ENCODE measurements around the gene MYH10.

Gene MYH10

DNA sequence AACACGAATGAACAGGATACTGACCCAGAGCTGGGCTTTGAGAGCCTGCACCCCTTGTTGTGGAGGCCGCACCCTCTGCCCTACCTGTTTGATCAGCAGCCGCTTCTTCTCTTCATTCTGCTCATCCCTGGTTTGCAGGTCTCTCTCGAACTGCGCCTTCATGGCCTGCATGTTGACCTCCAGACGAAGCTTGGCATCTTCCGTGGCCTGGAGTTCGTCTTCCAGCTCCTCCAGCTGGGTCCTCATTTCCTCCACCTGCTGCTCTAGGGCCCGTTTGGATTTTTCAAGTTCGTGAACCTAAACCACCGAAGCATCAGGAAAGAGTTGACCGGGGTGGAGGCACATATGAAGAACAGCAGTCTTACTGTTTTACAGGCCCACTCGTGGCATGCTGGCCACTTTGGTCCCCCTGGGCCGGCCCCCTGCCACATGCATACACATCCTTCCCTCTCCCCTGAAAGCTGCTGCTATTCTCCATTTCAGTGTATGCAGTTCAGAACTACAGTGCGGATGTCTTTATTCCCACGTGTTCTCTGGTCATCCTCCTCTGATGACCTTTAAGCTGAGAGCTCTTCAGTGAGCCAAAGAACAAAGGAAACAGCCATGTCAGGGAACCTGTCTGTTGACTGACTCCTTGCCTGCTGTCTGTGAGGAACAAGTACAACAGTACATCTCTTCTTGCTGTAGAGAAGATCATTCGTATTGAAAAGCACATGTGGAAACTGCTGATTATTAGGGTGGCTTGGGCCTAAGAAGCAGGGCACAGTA lies 140.1 kb downstream of the MYH10 start:
- no peak for DNase-seq

GRCh38 chr17:8489841-8490240 lies 140.7 kb downstream of the MYH10 start:
- DNase-seq, result no peak

DNA sequence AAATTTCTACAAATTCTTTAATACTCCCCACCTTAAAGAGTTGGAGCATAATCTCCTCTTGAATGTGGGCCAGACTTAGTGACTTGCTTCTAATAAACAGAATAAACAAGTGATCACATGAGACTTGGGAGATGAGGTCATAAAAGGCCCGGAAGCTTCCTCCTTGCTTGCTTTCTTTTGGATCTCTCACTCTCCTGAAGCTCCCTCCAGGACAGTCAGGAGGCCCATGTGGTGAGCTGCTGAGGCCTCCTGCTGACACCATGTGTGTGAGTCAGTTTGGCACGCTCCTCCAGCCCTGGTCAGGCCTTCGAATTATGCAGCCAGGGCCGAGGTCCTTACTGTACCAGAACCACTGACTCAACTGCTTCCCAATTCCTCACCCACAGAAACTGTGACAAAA lies 141.6 kb downstream of the MYH10 start:
- DNase-seq, result peak in 1 of 2 experiments; percentile 19

GRCh38 chr17:8488491-8488890 lies 142.0 kb downstream of the MYH10 start:
- no peak for DNase-seq

DNA sequence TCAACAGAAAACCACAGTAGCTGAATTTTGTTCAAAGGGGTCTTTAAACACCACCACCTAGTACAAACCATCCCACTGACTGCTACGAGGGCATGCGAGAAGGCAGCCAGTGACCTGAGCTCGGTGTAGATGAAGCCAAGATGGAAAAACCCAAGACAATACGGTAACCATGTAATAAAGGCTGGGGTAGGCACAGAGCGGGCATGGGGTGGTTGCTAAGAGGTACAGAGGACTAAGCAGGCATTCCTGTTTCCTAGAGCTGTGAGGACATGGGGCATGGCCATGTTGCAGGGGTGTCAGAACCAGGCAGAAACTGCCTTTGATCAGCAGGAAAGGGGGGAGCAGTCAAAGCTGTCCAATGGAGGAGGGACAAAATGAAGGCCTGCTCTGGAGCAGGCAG lies 142.8 kb downstream of the MYH10 start:
- no peak for DNase-seq

- no peak for DNase-seq
Measured at GRCh38 chr17:8487130-8487645, 143.3 kb downstream of the MYH10 start.

DNA sequence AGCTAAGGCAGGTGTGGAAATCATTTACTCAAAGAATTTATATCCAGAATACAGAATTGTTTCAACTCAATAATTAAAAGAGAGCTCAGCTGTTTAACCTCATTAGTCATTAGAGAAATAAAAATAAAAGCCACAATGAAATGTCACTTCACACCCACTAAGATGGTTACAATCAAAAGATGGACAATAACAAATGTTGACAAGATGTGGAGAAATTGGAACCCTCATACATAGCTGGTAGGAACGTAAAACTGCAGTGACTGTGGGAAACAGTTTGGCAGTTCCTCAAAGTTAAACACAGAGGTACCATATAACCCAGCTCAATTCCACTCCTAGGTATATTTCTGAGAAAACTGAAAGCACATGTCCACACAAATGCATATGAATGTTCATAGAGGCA lies 145.0 kb downstream of the MYH10 start:
- no peak for DNase-seq

GRCh38 chr17:8484465-8484864 lies 146.1 kb downstream of the MYH10 start:
- DNase-seq, result no peak

- DNase-seq, result no peak
Measured at GRCh38 chr17:8482546-8482945, 148.0 kb downstream of the MYH10 start.

DNA sequence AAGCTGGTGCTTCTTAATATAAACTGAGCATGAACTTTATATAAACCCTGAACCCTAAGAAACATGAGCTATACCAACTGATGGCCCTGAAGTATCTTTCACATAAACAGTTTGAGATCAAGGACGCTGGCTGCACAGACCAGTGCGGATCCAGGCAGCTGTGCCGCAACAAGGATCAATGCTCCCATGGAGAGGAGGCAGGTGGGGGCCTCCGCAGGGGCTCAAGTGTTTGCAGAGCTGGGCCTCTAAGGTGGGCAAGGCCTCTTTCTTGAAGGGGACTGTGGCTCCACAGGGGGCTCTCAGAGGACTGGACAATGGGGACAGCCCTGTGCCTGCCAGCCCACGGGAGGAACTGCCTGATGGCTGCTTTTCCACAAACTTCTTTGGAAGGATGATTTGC lies 148.8 kb downstream of the MYH10 start:
- DNase-seq, result no peak

- DNase-seq, result no peak
Measured at GRCh38 chr17:8481089-8481488, 149.4 kb downstream of the MYH10 start.

DNA sequence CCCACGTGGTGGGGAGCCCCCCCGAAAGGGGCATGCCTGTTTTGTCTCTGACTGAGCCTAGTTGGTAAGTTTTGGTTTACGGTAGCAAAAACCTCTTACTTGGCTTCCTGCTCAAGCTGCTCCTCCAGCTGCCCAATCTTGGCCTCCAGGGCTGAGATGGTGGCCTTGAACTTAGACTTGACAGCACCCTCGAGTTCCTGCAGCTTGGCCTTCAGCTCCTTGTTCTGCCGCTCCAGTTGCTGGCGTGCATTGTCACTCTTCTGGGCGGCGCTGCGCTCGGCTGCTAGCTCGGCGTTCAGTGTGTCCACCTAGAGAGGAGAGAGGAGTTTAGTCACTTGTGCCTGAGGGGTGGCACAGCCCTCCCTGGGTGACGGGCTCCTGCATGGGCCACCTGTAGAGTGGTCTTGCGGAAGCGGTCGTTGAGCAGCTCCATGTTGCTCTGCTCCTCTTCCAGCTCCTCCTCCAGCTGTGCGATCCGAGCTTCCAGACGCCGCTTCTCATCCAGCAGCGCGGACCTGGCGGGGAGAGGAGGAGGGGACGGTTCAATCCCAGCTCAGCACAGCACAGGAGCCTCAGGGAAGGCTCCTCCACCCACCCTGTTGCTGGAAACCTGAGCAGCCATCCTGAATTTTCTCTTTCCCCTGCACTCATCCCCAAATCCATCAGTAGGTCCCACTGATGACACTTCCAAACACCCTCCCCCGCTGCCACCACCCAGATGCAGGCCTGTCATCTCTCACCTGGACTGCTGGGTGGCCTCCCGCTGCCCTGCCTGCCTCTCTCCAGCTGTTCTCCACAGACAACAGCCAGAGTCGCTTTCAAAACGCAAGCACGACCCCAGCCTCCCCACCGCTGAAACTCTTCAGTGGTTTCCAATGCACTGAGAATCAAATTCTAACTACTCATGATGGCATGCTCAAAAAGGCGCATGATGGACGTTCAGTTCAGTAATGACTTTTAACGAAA lies 150.2 kb downstream of the MYH10 start:
- DNase-seq, result no peak

DNA sequence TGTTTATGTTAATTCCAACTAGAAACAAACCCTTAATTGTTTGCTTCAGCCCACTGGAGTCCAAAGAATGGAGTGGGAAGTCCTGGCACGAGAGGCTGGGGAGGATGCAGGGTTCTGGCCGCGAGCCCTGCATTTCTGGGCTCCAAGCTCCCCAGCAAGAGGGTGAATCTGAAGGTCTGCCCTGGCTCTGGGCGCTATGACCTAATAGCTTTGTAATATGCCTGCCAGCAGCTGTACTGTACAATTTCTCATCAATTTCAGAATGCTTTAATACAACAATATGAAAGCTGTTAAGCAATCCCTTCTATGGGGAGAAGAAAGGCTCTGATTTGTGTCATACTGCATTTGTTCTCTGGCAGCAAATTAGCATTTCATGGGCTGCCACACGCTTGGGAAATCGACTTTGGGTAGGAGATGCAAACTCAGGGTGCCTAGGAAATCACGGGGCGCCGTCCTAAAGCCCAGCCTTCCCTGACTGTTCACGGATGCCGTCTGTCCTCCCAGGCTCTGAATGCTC lies 151.0 kb downstream of the MYH10 start:
- DNase-seq, result no peak

DNA sequence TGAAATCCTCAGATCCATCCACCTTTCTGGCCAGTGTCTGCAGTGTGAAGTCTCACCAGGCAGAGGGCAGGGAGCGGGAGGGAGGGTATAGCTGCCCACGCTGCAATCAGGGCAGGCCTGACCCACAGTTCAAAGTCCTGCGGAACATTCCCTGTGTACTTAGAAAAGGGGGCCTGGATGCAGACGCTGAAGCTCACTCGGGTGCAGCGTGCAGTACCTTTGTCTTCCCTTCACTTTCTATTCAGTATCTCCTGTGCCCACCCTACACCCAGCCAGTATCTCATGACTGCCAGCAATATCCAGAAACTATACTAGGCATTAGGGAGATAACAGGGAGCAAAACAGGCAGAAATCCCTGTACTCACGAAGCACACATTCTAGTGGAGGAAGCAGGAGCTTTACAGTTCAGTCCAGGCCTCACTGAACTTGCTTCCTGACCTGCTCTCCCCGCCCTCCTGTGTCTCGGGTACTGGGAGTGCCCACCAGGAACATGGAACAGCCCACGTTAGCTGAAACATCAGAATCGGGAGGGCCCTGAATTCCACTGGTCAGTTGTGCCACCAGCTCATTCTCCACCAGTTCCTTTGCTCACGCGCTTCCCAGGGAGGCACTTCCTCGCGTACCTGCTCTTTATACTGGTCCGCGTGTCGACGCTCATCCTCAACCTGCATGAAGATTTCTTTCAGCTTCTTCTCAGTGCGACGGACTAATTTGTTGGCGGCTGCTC lies 152.6 kb downstream of the MYH10 start:
- no peak for DNase-seq

DNA sequence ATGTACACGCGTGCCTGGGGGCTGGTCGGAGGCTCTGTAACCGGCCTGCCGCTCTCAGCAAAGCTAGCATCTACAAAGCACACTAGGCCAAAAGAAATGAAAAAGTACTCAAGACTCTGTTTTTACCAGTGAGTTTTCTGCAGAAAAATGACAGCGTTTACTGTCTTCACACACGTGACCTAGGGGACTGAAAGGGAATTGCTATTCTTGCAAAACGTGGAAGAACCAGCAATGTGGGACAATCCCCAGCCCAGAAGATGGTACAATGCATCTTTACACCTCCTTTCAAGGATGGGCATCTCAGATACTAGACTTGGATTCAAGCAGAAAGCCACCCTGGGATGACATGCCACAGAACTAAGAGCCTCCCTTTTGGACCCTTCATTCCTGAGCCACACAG lies 153.4 kb downstream of the MYH10 start:
- no peak for DNase-seq

DNA sequence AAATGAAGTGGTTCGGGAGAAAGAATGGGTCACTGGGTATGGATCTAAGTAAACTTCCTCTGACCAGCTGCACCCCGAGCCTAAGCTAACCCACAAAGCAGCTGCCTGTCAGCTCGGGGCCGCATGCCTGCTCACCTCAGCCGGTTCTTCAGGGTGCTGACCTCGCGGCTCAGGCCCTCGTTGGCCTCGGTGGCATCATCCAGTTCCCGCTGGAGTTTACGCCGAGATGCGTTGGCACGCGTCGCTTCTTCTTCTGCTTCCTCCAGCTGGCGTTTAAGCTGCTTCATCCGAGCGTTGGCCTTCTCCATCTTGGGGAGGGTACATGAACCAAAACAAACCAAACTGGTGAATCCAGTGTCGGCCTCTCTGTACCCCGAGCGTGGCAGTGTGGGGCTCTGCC lies 153.8 kb downstream of the MYH10 start:
- DNase-seq, result no peak

GRCh38 chr17:8475781-8476180 lies 154.7 kb downstream of the MYH10 start:
- DNase-seq, result no peak

- no peak for DNase-seq
Measured at GRCh38 chr17:8475227-8475626, 155.3 kb downstream of the MYH10 start.

GRCh38 chr17:8474826-8475225 lies 155.7 kb downstream of the MYH10 start:
- no peak for DNase-seq

GRCh38 chr17:8473451-8474192 lies 156.9 kb downstream of the MYH10 start:
- DNase-seq, result no peak

DNA sequence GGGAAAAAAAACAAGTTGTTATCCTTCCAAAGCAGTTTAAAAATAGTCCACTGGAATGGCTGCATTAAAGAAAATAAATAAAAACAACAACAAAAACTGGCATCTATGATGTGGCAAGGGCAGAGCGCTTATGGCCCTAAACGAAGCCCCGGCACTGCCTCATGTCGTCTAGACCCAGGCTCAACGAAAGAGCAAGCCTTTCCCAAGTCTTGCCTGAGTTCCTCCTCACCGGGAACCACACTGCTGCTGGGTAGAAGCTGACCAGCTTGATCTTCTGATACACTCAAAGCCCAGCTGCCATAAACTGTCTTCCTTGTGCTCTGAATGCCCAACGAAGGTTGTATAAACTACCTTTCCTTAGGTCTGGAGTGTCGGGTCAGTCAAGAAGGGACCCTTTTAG lies 157.9 kb downstream of the MYH10 start:
- DNase-seq, result no peak

GRCh38 chr17:8470447-8471047 lies 160.0 kb downstream of the MYH10 start:
- no peak for DNase-seq
